ENCODE measurements around the gene LRBA.

Gene LRBA

GRCh38 chr4:150354214-150354796, 660.8 kb downstream of the LRBA start:
- POLR2A ChIA-PET = no interaction called here
- no peak overlapping the region for H3K27ac ChIP-seq (ENCODE audit: insufficient read depth in 1 of 2, low read depth in 1 of 2, low read length in 2 of 2, poor library complexity in 1 of 2, severe bottlenecking in 2 of 2)
- H3K27me3 ChIP-seq (replicated peaks in 2 of 5; ENCODE audit: control insufficient read depth in 4 of 5, insufficient read depth in 5 of 5, low read length in 4 of 5) = no peaks in the 10 kb centered on the region
- H3K4me1 ChIP-seq (ENCODE audit: control extremely low read depth in 1 of 4, control insufficient read depth in 4 of 4, insufficient read depth in 4 of 4, low read length in 3 of 4) = peaks cover 2 to 4% (median 3%) of the 10 kb centered on the region in 4 experiments
- H3K9me3 ChIP-seq (ENCODE audit: control extremely low read depth in 1 of 5, control insufficient read depth in 4 of 5, insufficient read depth in 2 of 5, low read depth in 1 of 5, low read length in 4 of 5) = peaks cover 0 to 1% (median 0%) of the 10 kb centered on the region in 5 experiments
- WGBS (ENCODE audit: insufficient coverage) = 100% methylated on average over 1 of the region's 4 CpGs
- CTCF ChIA-PET = interaction anchor here (0.9 to 1.2 kb wide), 2 partner anchors 9 to 16 kb away, joined by 3 to 4 read pairs; no protein-coding TSS in a partner anchor
- no peak for DNase-seq
- H3K4me3 ChIP-seq (ENCODE audit: control insufficient read depth in 1 of 7, extremely low read depth in 1 of 7, insufficient read depth in 4 of 7, low read depth in 2 of 7, low read length in 6 of 7) = no peak overlapping the region
- no peaks in the 10 kb centered on the region for H3K36me3 ChIP-seq (ENCODE audit: control insufficient read depth in 4 of 4, insufficient read depth in 4 of 4, low read length in 3 of 4)

GRCh38 chr4:150348079-150348478, 667.0 kb downstream of the LRBA start:
- H3K9me3 ChIP-seq (ENCODE audit: control extremely low read depth in 1 of 5, control insufficient read depth in 4 of 5, insufficient read depth in 2 of 5, low read depth in 1 of 5, low read length in 4 of 5) = peaks cover 0 to 1% (median 0%) of the 10 kb centered on the region in 5 experiments
- no peaks in the 10 kb centered on the region for H3K27me3 ChIP-seq (replicated peaks in 2 of 5; ENCODE audit: control insufficient read depth in 4 of 5, insufficient read depth in 5 of 5, low read length in 4 of 5)
- POLR2A ChIA-PET = no interaction called here
- no CpG with 5 or more reads among the region's 2 CpGs for WGBS (ENCODE audit: insufficient coverage)
- H3K27ac ChIP-seq (ENCODE audit: insufficient read depth in 1 of 2, low read depth in 1 of 2, low read length in 2 of 2, poor library complexity in 1 of 2, severe bottlenecking in 2 of 2) = no peak overlapping the region
- H3K4me1 ChIP-seq (ENCODE audit: control extremely low read depth in 1 of 4, control insufficient read depth in 4 of 4, insufficient read depth in 4 of 4, low read length in 3 of 4) = peaks cover 2 to 4% (median 3%) of the 10 kb centered on the region in 4 experiments
- no peak overlapping the region for H3K4me3 ChIP-seq (ENCODE audit: control insufficient read depth in 1 of 7, extremely low read depth in 1 of 7, insufficient read depth in 4 of 7, low read depth in 2 of 7, low read length in 6 of 7)
- peak; percentile 31 to 83 (median 59) for DNase-seq
- H3K36me3 ChIP-seq (ENCODE audit: control insufficient read depth in 4 of 4, insufficient read depth in 4 of 4, low read length in 3 of 4) = peaks cover 0 to 12% (median 8%) of the 10 kb centered on the region in 4 experiments
- CTCF ChIA-PET = no interaction called here

- no peaks in the 10 kb centered on the region for H3K27me3 ChIP-seq (replicated peaks in 2 of 5; ENCODE audit: control insufficient read depth in 4 of 5, insufficient read depth in 5 of 5, low read length in 4 of 5)
- 100% methylated on average over 1 of the region's 3 CpGs for WGBS (ENCODE audit: insufficient coverage)
- H3K27ac ChIP-seq (ENCODE audit: insufficient read depth in 1 of 2, low read depth in 1 of 2, low read length in 2 of 2, poor library complexity in 1 of 2, severe bottlenecking in 2 of 2) = no peak overlapping the region
- POLR2A ChIA-PET = no interaction called here
- no peak overlapping the region for H3K4me3 ChIP-seq (ENCODE audit: control insufficient read depth in 1 of 7, extremely low read depth in 1 of 7, insufficient read depth in 4 of 7, low read depth in 2 of 7, low read length in 6 of 7)
- peaks cover 0 to 2% (median 0%) of the 10 kb centered on the region in 5 experiments for H3K9me3 ChIP-seq (ENCODE audit: control extremely low read depth in 1 of 5, control insufficient read depth in 4 of 5, insufficient read depth in 2 of 5, low read depth in 1 of 5, low read length in 4 of 5)
- no peaks in the 10 kb centered on the region for H3K4me1 ChIP-seq (ENCODE audit: control extremely low read depth in 1 of 4, control insufficient read depth in 4 of 4, insufficient read depth in 4 of 4, low read length in 3 of 4)
- peaks cover 0 to 24% (median 8%) of the 10 kb centered on the region in 4 experiments for H3K36me3 ChIP-seq (ENCODE audit: control insufficient read depth in 4 of 4, insufficient read depth in 4 of 4, low read length in 3 of 4)
- CTCF ChIA-PET = interaction anchor here (1.8 kb wide), 1 partner anchor 8 kb away, joined by 4 read pairs; no protein-coding TSS in a partner anchor
- no peak for DNase-seq
These were observed 669.8 kb downstream of the LRBA start for GRCh38 chr4:150345207-150345744.

- Histone ChIP-seq H3K27me3 (replicated peaks in 2 of 5; ENCODE audit: control insufficient read depth in 4 of 5, insufficient read depth in 5 of 5, low read length in 4 of 5) (no peaks in the 10 kb centered on the region), H3K4me1 (ENCODE audit: control extremely low read depth in 1 of 4, control insufficient read depth in 4 of 4, insufficient read depth in 4 of 4, low read length in 3 of 4) (no peaks in the 10 kb centered on the region), H3K9me3 (ENCODE audit: control extremely low read depth in 1 of 5, control insufficient read depth in 4 of 5, insufficient read depth in 2 of 5, low read depth in 1 of 5, low read length in 4 of 5) (peaks cover 0 to 2% (median 0%) of the 10 kb centered on the region in 5 experiments), H3K36me3 (ENCODE audit: control insufficient read depth in 4 of 4, insufficient read depth in 4 of 4, low read length in 3 of 4) (peaks cover 0 to 26% (median 5%) of the 10 kb centered on the region in 4 experiments), H3K4me3 (ENCODE audit: control insufficient read depth in 1 of 7, extremely low read depth in 1 of 7, insufficient read depth in 4 of 7, low read depth in 2 of 7, low read length in 6 of 7) (no peak overlapping the region), H3K27ac (ENCODE audit: insufficient read depth in 1 of 2, low read depth in 1 of 2, low read length in 2 of 2, poor library complexity in 1 of 2, severe bottlenecking in 2 of 2) (no peak overlapping the region)
- ChIA-PET CTCF (interaction anchor here (1.8 kb wide), 1 partner anchor 10 kb away, joined by 4 read pairs; no protein-coding TSS in a partner anchor), POLR2A (no interaction called here)
- WGBS (ENCODE audit: insufficient coverage) = 92% methylated on average over 1 of the region's 2 CpGs
- no peak for DNase-seq
These were observed 671.3 kb downstream of the LRBA start for GRCh38 chr4:150343796-150344195.

GRCh38 chr4:150342945-150343344, 672.1 kb downstream of the LRBA start:
- Histone ChIP-seq H3K27ac (ENCODE audit: insufficient read depth in 1 of 2, low read depth in 1 of 2, low read length in 2 of 2, poor library complexity in 1 of 2, severe bottlenecking in 2 of 2) (no peak overlapping the region), H3K4me1 (ENCODE audit: control extremely low read depth in 1 of 4, control insufficient read depth in 4 of 4, insufficient read depth in 4 of 4, low read length in 3 of 4) (no peaks in the 10 kb centered on the region), H3K4me3 (ENCODE audit: control insufficient read depth in 1 of 7, extremely low read depth in 1 of 7, insufficient read depth in 4 of 7, low read depth in 2 of 7, low read length in 6 of 7) (no peak overlapping the region), H3K9me3 (ENCODE audit: control extremely low read depth in 1 of 5, control insufficient read depth in 4 of 5, insufficient read depth in 2 of 5, low read depth in 1 of 5, low read length in 4 of 5) (peaks cover 0 to 2% (median 0%) of the 10 kb centered on the region in 5 experiments), H3K27me3 (replicated peaks in 2 of 5; ENCODE audit: control insufficient read depth in 4 of 5, insufficient read depth in 5 of 5, low read length in 4 of 5) (no peaks in the 10 kb centered on the region), H3K36me3 (ENCODE audit: control insufficient read depth in 4 of 4, insufficient read depth in 4 of 4, low read length in 3 of 4) (peaks cover 0 to 26% (median 4%) of the 10 kb centered on the region in 4 experiments)
- WGBS (ENCODE audit: insufficient coverage) = no CpG with 5 or more reads among the region's 2 CpGs
- no peak for DNase-seq
- ChIA-PET CTCF (no interaction called here), POLR2A (no interaction called here)

GRCh38 chr4:150337734-150338133, 677.4 kb downstream of the LRBA start:
- WGBS (ENCODE audit: insufficient coverage) = 88% methylated on average over 1 of the region's 3 CpGs

GRCh38 chr4:150336676-150337412, 678.2 kb downstream of the LRBA start:
- ChIA-PET CTCF (no interaction called here), POLR2A (no interaction called here)
- 100% methylated on average over 2 of the region's 5 CpGs for WGBS (ENCODE audit: insufficient coverage)
- Histone ChIP-seq H3K9me3 (ENCODE audit: control extremely low read depth in 1 of 5, control insufficient read depth in 4 of 5, insufficient read depth in 2 of 5, low read depth in 1 of 5, low read length in 4 of 5) (peaks cover 0 to 2% (median 0%) of the 10 kb centered on the region in 5 experiments), H3K27ac (ENCODE audit: insufficient read depth in 1 of 2, low read depth in 1 of 2, low read length in 2 of 2, poor library complexity in 1 of 2, severe bottlenecking in 2 of 2) (no peak overlapping the region), H3K4me3 (ENCODE audit: control insufficient read depth in 1 of 7, extremely low read depth in 1 of 7, insufficient read depth in 4 of 7, low read depth in 2 of 7, low read length in 6 of 7) (no peak overlapping the region), H3K36me3 (ENCODE audit: control insufficient read depth in 4 of 4, insufficient read depth in 4 of 4, low read length in 3 of 4) (peaks cover 0 to 17% (median 0%) of the 10 kb centered on the region in 4 experiments), H3K4me1 (ENCODE audit: control extremely low read depth in 1 of 4, control insufficient read depth in 4 of 4, insufficient read depth in 4 of 4, low read length in 3 of 4) (no peaks in the 10 kb centered on the region), H3K27me3 (replicated peaks in 2 of 5; ENCODE audit: control insufficient read depth in 4 of 5, insufficient read depth in 5 of 5, low read length in 4 of 5) (no peaks in the 10 kb centered on the region)
- no peak for DNase-seq

More at GRCh38 chr4:150337734-150338133, 677.4 kb downstream of the LRBA start:
- H3K36me3 ChIP-seq (ENCODE audit: control insufficient read depth in 4 of 4, insufficient read depth in 4 of 4, low read length in 3 of 4) = peaks cover 0 to 17% (median 0%) of the 10 kb centered on the region in 4 experiments
- no peaks in the 10 kb centered on the region for H3K27me3 ChIP-seq (replicated peaks in 2 of 5; ENCODE audit: control insufficient read depth in 4 of 5, insufficient read depth in 5 of 5, low read length in 4 of 5)
- no peak overlapping the region for H3K4me3 ChIP-seq (ENCODE audit: control insufficient read depth in 1 of 7, extremely low read depth in 1 of 7, insufficient read depth in 4 of 7, low read depth in 2 of 7, low read length in 6 of 7)
- H3K9me3 ChIP-seq (ENCODE audit: control extremely low read depth in 1 of 5, control insufficient read depth in 4 of 5, insufficient read depth in 2 of 5, low read depth in 1 of 5, low read length in 4 of 5) = peaks cover 0 to 2% (median 0%) of the 10 kb centered on the region in 5 experiments
- no peak for DNase-seq
- H3K27ac ChIP-seq (ENCODE audit: insufficient read depth in 1 of 2, low read depth in 1 of 2, low read length in 2 of 2, poor library complexity in 1 of 2, severe bottlenecking in 2 of 2) = no peak overlapping the region
- POLR2A ChIA-PET = no interaction called here
- CTCF ChIA-PET = interaction anchor here (1.2 to 1.3 kb wide), 2 partner anchors 12 to 16 kb away, joined by 3 read pairs; no protein-coding TSS in a partner anchor
- no peaks in the 10 kb centered on the region for H3K4me1 ChIP-seq (ENCODE audit: control extremely low read depth in 1 of 4, control insufficient read depth in 4 of 4, insufficient read depth in 4 of 4, low read length in 3 of 4)

Measured in common myeloid progenitor, CD34-positive (primary cell).